Bronchial epithelial cell (primary cell): ENCODE measurements around the gene VSTM2B. TPM values are rescaled to one million over a fixed set of nuclear protein-coding genes. Genes with fewer than 3 reads are reported as not detected.
"Not testable (repeated sequence)": the region's sequence is repeated elsewhere in the genome, so short reads cannot be mapped to it uniquely, and the experiment has no call there.

ENCODE experiments used
- DNase-seq: peaks from one replicate; pipeline ENCODE4 v3.0.0-alpha.2; 2010; ENCODE audit warnings: low read depth
- FAIRE-seq: peaks from 2 replicates; lab custom pipeline; 2011; peaks lifted over from hg19 to GRCh38; lab: Jason Lieb, UNC
- H3K27me3 ChIP-seq: 2 replicates; pipeline ENCODE4 v1.5.1; 2011; ENCODE audit warnings: low read length; ENCODE audit not compliant: control insufficient read depth, insufficient read depth
- H3K36me3 ChIP-seq: 2 replicates; pipeline ENCODE4 v1.5.1; 2011; ENCODE audit warnings: low read length; ENCODE audit not compliant: control insufficient read depth, insufficient read depth
- H3K4me3 ChIP-seq: 2 replicates; pipeline ENCODE4 v1.5.1; 2011; ENCODE audit warnings: mild to moderate bottlenecking, low read depth, low read length, control low read depth
- CTCF ChIP-seq: IDR thresholded peaks from 2 replicates; pipeline ENCODE4 v1.5.1; 2011; ENCODE audit warnings: mild to moderate bottlenecking, moderate library complexity, low read length, control low read depth, inconsistent platforms; ENCODE audit not compliant: insufficient read depth, severe bottlenecking
- total RNA-seq: library from RNA; depleted of rRNA; stranded (reverse); fragments of >200 nt; gene quantifications from 2 replicates; pipeline ENCODE4 v1.2.1, GENCODE V29; 2014

Gene VSTM2B
- total RNA-seq, 1 donor from 2014 or later: not detected

GRCh38 chr19:29541473-29542253, 15.9 kb downstream of the VSTM2B start:
- H3K4me3 ChIP-seq: no peak overlapping the region
- H3K36me3 ChIP-seq: no peaks in the 10 kb centered on the region
- FAIRE-seq (no peak), DNase-seq (no peak)
- no peak for TF ChIP-seq CTCF
- H3K27me3 ChIP-seq: no peaks in the 10 kb centered on the region

GRCh38 chr19:29542327-29542726, 16.5 kb downstream of the VSTM2B start:
- Histone ChIP-seq H3K27me3 (no peaks in the 10 kb centered on the region), H3K36me3 (no peaks in the 10 kb centered on the region), H3K4me3 (no peak overlapping the region)
- FAIRE-seq (no peak), DNase-seq (no peak)
- TF ChIP-seq CTCF: no peak

- DNase-seq (no peak), FAIRE-seq (no peak)
- no peaks in the 10 kb centered on the region for H3K36me3 ChIP-seq
- H3K27me3 ChIP-seq: no peaks in the 10 kb centered on the region
- no peak for TF ChIP-seq CTCF
- H3K4me3 ChIP-seq: no peak overlapping the region
These were observed 17.0 kb downstream of the VSTM2B start for GRCh38 chr19:29542776-29543175.

- DNase-seq: no peak
- no peak overlapping the region for H3K4me3 ChIP-seq
- H3K36me3 ChIP-seq: no peaks in the 10 kb centered on the region
- FAIRE-seq: no peak
- no peak for TF ChIP-seq CTCF
- no peaks in the 10 kb centered on the region for H3K27me3 ChIP-seq
These were observed 17.6 kb downstream of the VSTM2B start for GRCh38 chr19:29543381-29543780.

- Histone ChIP-seq H3K4me3 (no peak overlapping the region), H3K27me3 (no peaks in the 10 kb centered on the region), H3K36me3 (no peaks in the 10 kb centered on the region)
- TF ChIP-seq CTCF: no peak
- FAIRE-seq (peak; percentile 32), DNase-seq (no peak)
These were observed 19.0 kb downstream of the VSTM2B start for GRCh38 chr19:29544656-29545360.

GRCh38 chr19:29545447-29545846, 19.7 kb downstream of the VSTM2B start:
- not testable (repeated sequence) for H3K36me3 ChIP-seq, DNase-seq, H3K4me3 ChIP-seq, H3K27me3 ChIP-seq, FAIRE-seq
